HG03378 (cell line): ENCODE results near the gene SH3RF2.
"Not testable (repeated sequence)": the region's sequence is repeated elsewhere in the genome, so short reads cannot be mapped to it uniquely, and the experiment has no call there.

Source experiments
- ATAC-seq: cut with Tn5 transposase; IDR thresholded peaks from one replicate; pipeline ENCODE4 v1.9.1; 2021; ENCODE audit warnings: mild to moderate bottlenecking, moderate library complexity; ENCODE audit not compliant: unreplicated experiment

SH3RF2 gene

GRCh38 chr5:146002491-146002890, 66.1 kb downstream of the SH3RF2 start:
- no peak for ATAC-seq

- no peak for ATAC-seq
Measured at GRCh38 chr5:146003852-146004251, 67.5 kb downstream of the SH3RF2 start.

DNA sequence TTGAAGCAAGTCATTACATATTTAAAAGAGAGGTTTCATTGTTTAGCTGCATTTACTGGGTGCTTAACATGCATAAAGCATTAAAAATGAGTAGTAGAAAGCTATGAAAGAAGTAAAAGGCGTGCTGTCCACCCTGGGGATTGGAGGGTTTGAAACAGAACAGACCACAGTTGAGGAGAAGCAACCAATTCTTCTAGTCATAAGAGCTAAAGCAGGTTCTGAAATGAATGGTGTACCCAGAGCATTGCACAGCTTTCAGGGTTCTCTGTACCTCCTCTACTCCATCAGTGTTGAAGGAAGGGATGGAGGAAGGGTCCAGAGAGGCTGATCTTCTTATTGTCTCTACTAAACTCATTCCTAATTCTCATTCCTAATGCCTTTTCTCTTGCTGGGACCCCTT, 68.9 kb downstream of the SH3RF2 start:
- no peak for ATAC-seq

- ATAC-seq = no peak
Measured at GRCh38 chr5:146005723-146006122, 69.3 kb downstream of the SH3RF2 start.

DNA sequence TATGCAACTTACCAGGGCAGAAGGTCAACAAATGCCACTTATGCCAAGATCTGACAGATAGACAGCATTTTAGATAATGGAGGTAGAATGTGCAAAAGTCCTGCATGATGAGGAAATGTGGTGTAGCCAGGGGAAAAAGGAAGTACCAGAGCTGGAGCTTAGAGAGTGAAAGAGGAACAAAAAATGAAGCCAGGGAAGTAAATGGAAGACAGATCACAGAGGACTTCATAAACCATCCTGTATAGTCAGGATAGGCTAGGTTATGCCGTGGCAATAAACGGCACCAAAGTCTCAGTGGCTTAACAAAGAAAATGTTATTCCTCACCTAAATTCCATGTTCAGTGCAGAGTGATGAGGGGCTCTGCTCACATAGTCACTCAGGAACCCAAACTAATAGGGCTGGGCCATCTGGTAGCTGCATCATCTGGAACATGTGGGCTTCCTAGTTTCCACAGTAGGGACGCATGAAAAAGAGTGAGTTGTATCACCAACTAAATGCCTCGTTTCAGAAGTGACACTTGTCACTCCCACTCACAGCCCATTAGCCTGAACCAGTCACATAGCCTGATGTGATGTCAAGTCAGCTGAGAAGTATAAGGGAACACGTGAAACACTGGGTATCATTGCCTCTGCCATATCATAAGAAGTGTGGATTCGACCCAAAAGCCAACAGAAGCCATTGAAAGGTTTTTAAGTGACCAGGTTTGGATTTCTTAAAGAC, 70.3 kb downstream of the SH3RF2 start:
- no peak for ATAC-seq

GRCh38 chr5:146007270-146007669, 70.9 kb downstream of the SH3RF2 start:
- ATAC-seq = no peak

DNA sequence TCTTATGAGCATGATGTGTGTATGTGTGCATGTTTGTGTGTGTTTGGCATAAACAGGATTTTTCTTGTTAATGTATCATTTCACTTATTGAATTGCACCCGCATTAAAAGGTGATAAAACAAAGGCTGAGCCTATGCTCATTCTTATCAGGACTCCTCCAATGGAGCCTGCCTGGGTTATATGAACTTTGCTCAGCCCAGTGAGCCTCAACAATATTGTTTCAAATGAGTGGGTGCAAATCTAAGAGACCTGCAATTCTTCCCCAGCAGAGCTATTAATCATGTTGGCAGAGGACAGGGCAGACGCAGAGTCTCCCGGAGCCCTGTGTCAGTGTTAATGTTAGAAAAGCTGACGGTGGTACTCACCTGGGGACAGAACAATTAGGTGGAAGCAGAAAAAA, 71.6 kb downstream of the SH3RF2 start:
- no peak for ATAC-seq

DNA sequence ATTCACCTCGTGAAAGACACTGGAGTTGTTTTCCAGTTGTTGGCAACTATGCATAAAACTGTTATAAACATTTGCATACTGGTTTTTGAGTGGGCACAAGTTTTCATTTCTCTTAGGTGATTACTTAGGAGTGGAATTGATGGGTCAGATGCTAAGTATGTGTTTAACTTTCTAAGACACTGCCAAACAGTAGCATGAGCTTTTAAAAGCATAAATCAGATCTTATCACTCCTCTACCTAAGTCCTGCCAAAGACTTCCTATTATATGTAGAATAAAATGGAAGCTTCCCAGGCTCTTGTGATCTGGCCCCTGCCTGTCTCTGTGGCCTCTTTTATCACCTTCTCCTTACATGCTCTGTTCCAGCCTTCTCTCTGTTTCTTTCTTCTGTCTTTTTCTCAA, 72.6 kb downstream of the SH3RF2 start:
- ATAC-seq = no peak

GRCh38 chr5:146010447-146010846, 74.1 kb downstream of the SH3RF2 start:
- ATAC-seq = not testable (repeated sequence)

- ATAC-seq = no peak
Measured at GRCh38 chr5:146013761-146014160, 77.4 kb downstream of the SH3RF2 start.

DNA sequence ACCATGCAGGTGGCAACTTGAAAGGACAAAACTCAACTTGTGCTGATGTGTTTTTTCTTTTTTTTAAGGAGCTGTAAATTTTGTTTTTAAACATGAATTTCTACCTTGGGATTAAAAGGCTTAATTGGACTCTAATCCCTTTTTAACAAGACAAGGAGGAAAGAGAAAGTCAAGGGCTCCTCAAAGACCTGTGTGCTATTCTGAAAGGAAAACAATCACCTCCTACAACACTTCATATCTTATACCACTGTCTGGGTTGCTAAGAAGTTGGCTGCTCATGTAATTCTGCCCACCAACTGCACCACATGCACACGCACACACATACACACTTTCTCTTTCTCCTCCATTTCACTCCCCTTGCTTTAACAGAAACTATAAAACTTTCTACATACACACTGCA, 78.6 kb downstream of the SH3RF2 start:
- no peak for ATAC-seq

GRCh38 chr5:146016764-146017484, 80.5 kb downstream of the SH3RF2 start:
- no peak for ATAC-seq

DNA sequence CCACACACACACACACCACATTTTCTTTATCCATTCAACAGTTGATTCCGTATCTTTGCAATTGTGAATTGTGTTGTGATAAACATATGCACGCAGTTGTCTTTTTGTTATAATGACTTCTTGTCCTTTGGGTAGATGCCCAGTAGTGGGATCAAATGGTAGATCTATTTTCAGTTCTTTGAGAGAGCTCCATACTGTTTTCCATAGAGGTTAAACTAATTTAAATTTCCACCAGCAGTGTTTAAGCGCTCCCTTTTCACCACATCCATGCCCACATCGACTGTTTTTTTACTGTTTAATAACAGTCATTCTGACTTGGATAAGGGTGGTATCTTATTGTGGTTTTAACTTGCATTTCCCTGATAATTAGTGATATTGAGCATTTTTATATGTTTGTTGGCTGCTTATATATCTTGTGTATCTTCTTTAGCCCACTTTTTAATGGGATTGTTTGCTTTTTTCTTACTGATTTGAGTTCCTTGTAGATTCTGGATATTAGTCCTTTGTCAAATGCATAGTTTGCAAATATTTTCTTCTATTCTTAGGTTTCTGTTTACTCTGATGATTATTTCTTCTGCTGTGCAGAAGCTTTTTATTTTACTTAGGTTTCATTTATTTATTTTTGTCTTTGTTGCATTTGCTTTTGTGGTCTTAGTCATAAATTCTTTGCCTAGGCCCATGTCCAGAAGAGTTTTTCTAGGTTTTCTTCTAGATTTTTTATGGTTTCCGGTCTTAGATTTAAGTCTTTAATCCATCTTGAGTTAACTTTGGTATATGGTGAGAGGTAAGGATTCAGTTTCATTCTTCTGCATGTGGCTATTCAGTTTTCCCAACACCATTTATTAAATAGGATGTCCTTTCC, 82.4 kb downstream of the SH3RF2 start:
- ATAC-seq = no peak

- ATAC-seq = no peak
Measured at GRCh38 chr5:146020100-146020499, 83.7 kb downstream of the SH3RF2 start.

- ATAC-seq = no peak
Measured at GRCh38 chr5:146024034-146024433, 87.7 kb downstream of the SH3RF2 start.

DNA sequence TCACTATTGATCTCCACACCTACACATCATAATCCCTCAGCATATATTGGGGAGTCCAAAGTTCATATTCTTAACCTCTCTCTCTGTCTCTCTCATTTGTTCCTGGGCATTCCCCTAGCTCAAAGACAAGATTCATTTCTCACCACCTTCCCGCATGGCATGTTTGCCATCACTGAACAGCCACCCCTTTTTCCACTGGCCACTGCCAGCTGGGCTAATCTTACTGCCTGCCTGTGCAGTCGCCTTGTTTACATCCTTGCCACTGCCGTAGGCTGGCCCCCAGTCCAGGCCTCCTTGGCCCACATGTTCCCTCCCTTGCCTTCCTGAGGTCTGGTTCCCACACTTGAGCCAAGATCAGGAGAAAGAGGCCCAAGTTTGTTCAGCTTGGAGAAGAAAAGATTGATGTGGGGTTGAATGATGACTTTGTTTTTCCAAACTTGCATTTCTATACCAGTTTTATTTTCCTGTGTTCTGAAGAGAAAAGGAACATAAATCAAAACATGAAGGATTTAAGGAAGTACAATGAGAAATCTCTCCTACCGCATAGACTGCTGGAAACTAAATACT, 88.8 kb downstream of the SH3RF2 start:
- ATAC-seq = no peak

DNA sequence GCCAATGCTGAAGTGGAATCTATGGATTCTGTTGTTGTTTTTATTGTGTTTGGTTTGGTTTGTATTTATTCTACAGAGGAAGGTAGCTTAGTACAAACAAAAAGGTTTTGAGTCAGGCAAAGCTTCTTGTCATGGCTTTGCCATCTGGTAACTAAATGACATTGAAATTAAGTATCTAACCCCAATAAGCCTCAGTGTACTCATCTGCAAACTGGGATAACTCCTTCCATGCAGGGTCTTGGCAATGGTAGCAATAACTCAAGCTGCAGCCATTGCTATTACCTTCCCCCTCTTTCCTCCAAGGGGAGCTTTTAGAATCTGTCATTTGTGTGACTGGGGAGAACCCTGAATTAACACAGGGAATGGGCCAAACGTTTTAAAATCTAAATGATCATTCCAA, 89.3 kb downstream of the SH3RF2 start:
- ATAC-seq = no peak

GRCh38 chr5:146026307-146027010, 90.1 kb downstream of the SH3RF2 start:
- no peak for ATAC-seq

GRCh38 chr5:146027751-146028150, 91.4 kb downstream of the SH3RF2 start:
- no peak for ATAC-seq

DNA sequence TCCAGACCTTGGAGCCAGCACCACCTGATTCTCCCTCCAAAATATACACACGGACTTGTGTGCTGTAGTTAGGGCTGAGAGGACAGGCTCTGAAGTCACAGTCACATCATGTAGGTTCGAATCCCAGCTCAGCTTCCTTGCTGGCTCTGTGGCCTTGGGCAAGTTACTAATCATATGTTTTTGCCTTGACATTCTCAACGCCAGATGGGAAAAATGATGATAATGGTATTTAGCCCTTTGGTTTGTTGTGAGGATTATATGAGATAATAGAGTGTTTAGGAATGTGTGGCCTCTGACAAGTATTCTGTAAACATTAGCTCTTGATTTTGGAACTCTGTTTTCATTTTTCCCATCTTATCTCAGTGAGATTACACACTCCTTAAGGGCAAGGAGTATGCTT, 96.5 kb downstream of the SH3RF2 start:
- ATAC-seq = no peak

- no peak for ATAC-seq
Measured at GRCh38 chr5:146034127-146034526, 97.7 kb downstream of the SH3RF2 start.
